ENCODE measurements around the gene KLK11.

DNA sequence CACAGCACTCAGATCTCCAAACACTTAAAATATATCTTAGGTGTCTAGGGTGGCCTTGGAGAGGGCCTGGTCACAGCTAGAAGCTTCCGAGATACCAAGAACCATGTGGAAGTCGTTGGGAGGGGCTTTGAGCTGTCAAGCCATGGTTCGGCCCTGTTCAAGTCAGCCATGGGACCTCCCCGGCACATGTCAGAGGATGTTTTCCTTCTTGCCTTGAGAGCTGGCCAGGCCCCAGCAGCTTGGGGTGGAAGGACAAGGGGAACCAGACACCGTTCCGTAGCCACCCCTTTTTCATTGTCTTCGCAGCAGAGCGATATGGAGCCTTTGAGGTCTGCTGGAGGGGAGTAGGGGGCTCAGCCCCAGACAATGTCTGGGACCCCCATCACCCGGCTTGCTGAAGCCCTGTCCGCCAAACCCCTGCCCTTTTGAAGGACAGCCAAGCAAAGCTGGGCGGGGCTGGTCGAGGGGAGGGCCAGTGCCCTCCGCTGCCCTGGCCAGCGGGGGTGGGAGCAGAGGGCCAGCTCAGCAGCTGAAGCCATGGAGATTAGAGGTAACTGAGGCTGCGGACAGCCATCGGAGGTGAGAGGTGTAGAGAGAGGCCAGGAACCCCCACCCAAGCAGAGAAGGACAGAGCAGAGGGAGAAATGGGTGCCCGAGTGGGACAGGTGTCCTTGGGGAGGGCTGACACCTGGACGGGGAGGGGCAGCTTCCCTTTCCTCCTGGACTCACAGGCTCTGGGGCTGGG is 435 bp downstream of the KLK11 start:
- TF ChIP-seq BHLHE40 (IDR thresholded peaks at IDR 0.05; ENCODE audit: borderline replicate concordance) (no peak), L3MBTL2 (conservative IDR thresholded peaks at IDR 0.05) (no peak), FOXM1 (IDR thresholded peaks at IDR 0.05; ENCODE audit: borderline replicate concordance) (no peak), ZNF384 (IDR thresholded peaks at IDR 0.05) (no peak), NFRKB (IDR thresholded peaks at IDR 0.05) (no peak), TARDBP (IDR thresholded peaks at IDR 0.05) (no peak), ARNT (IDR thresholded peaks at IDR 0.05) (no peak), PKNOX1 (IDR thresholded peaks at IDR 0.05) (no peak), SP1 (IDR thresholded peaks at IDR 0.05) (no peak), CTBP1 (IDR thresholded peaks at IDR 0.05; ENCODE audit: borderline replicate concordance) (no peak), SUZ12 (IDR thresholded peaks at IDR 0.05) (no peak), FOXA1 (IDR thresholded peaks at IDR 0.05) (no peak), LEF1 (IDR thresholded peaks at IDR 0.05; ENCODE audit: borderline replicate concordance) (no peak), FOXK2 (IDR thresholded peaks at IDR 0.05) (no peak)
